Measurements from ENCODE around the gene ATF1.

GRCh38 chr12:50734409-50735263, 29.3 kb upstream of the ATF1 start:
- TF ChIP-seq TEAD4 (IDR thresholded peaks at IDR 0.05; ENCODE audit: borderline replicate concordance, insufficient read depth) (no peak), NFIC (IDR thresholded peaks at IDR 0.05; ENCODE audit: borderline replicate concordance) (no peak), CTCF (IDR thresholded peaks at IDR 0.05) (peak; percentile 78), TAF1 (IDR thresholded peaks at IDR 0.05; ENCODE audit: borderline replicate concordance, low read depth, low read length) (no peak), YY1 (IDR thresholded peaks at IDR 0.05; ENCODE audit: low read depth) (no peak), JUND (IDR thresholded peaks at IDR 0.05) (no peak), POLR2AphosphoS5 (IDR thresholded peaks at IDR 0.05; ENCODE audit: low read depth, low read length) (no peak), FOXJ3 (CRISPR knock-in tag; IDR thresholded peaks at IDR 0.05) (no peak), USF1 (IDR thresholded peaks at IDR 0.05; ENCODE audit: borderline replicate concordance, low read depth) (no peak), IRF3 (IDR thresholded peaks at IDR 0.05; ENCODE audit: low read depth, low read length) (no peak), ELF1 (IDR thresholded peaks at IDR 0.05) (no peak), USF2 (IDR thresholded peaks at IDR 0.05; ENCODE audit: borderline replicate concordance, low read depth, low read length) (no peak), NRF1 (IDR thresholded peaks at IDR 0.05; ENCODE audit: low read depth, low read length) (no peak)
